Inferior parietal cortex (tissue), 1 donor: ENCODE measurements around the gene TNFAIP2.

Experiments used
- DNase-seq: peaks from one replicate; pipeline ENCODE4 v3.0.0-alpha.2; 2016; ENCODE audit errors: extremely low spot score

Gene TNFAIP2, protein sequence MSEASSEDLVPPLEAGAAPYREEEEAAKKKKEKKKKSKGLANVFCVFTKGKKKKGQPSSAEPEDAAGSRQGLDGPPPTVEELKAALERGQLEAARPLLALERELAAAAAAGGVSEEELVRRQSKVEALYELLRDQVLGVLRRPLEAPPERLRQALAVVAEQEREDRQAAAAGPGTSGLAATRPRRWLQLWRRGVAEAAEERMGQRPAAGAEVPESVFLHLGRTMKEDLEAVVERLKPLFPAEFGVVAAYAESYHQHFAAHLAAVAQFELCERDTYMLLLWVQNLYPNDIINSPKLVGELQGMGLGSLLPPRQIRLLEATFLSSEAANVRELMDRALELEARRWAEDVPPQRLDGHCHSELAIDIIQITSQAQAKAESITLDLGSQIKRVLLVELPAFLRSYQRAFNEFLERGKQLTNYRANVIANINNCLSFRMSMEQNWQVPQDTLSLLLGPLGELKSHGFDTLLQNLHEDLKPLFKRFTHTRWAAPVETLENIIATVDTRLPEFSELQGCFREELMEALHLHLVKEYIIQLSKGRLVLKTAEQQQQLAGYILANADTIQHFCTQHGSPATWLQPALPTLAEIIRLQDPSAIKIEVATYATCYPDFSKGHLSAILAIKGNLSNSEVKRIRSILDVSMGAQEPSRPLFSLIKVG

GRCh38 chr14:103122947-103123633 is at the start of gene TNFAIP2:
TSS of gene TNFAIP2 (plus strand) at chr14:103123461. CDS start at chr14:103126458, 2,997 bp downstream.
- no peak for DNase-seq

GRCh38 chr14:103073876-103074728 is 49.2 kb upstream of the TNFAIP2 start:
- DNase-seq: no peak

- DNase-seq: no peak
These were observed 48.4 kb upstream of the TNFAIP2 start for GRCh38 chr14:103074729-103075367.

- peak; percentile 76 for DNase-seq
These were observed 44.9 kb upstream of the TNFAIP2 start for GRCh38 chr14:103078420-103078749.

- DNase-seq: no peak
These were observed 44.2 kb upstream of the TNFAIP2 start for GRCh38 chr14:103078860-103079587.

GRCh38 chr14:103081951-103082350 is 41.3 kb upstream of the TNFAIP2 start:
- no peak for DNase-seq

- no peak for DNase-seq
These were observed 39.0 kb upstream of the TNFAIP2 start, which contains the start of gene LBHD2 for GRCh38 chr14:103084021-103084919. TSS of gene LBHD2 (plus strand) at chr14:103084210. CDS start at chr14:103086013, 1,803 bp downstream.

- DNase-seq: no peak
These were observed 37.9 kb upstream of the TNFAIP2 start for GRCh38 chr14:103085106-103086091.

DNA sequence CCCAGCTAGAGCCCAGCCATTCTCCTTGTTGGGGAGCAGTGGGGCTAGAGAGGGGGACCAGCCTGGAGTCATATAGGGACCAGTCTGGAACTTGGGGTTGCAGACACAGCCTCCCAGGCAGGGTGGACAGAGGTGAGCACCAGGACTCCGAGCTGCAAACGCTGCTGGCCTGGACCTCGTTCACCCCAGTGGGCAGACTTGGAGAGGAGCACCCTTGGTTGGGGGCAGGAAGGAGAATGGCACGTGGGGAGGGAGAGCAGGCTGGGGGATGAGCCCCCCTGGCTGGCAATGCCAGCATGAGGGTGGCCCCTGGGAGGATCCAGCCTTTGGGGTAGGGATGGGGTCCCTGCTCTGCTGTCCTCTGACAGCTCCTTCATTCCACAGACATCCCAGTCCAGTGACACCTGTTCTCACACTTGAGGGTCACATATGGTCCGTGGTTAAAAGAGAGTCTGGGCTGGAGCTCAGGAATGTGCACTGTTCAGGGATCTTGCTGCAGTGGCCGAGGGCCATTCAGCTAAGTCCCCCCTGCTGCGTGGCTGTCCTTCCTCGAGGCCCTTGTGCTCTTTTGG is 36.4 kb upstream of the TNFAIP2 start:
- no peak for DNase-seq

- no peak for DNase-seq
These were observed 35.9 kb upstream of the TNFAIP2 start for GRCh38 chr14:103087343-103087835.

- DNase-seq: no peak
These were observed 34.3 kb upstream of the TNFAIP2 start for GRCh38 chr14:103088921-103089320.

DNA sequence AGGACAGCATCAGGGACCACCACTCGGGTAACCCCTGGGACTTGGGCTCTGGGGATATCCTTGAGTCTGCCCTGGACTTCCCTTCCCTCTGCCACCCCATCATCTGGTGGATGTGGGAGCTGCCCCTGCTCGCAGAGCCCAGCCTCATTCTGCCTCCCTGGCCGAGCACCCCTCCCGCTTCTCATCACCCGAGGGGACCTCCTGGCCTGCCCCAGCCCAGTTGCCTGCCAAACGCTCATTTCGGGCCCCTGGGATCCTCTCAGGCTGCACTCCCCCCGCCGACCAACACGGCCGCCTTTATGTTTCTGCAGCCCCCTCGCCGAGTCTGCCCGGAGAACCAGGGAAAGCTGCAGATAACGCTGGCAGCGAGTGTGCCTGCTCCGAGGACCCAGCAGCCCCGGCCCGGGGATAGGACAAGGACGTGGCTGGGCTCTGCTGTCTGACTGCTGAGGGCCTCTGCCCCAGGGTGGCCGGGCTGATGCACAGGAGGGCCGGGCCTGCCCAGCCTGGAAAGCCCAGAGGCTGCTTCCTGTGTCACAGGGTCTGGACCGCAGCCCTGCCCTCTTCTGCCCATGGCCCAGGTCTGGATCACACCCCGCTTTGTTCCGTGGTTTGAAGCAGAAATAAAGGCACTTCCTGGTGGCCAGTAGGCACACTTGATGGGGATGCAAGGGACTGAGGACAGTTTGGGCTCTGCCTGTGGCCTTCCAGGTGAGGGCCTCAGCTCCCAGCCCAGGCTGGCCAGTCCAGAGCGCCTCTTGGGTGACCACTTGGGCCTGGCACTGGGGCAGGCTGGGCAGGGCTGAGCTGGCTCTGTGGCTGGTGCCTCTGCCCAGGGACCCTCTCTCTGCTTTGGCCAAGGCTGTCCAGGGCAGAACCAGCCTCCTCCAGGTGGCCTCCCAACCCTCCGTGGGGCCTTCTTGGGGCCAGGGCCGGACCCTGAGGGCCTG is 33.6 kb upstream of the TNFAIP2 start:
- no peak for DNase-seq

DNA sequence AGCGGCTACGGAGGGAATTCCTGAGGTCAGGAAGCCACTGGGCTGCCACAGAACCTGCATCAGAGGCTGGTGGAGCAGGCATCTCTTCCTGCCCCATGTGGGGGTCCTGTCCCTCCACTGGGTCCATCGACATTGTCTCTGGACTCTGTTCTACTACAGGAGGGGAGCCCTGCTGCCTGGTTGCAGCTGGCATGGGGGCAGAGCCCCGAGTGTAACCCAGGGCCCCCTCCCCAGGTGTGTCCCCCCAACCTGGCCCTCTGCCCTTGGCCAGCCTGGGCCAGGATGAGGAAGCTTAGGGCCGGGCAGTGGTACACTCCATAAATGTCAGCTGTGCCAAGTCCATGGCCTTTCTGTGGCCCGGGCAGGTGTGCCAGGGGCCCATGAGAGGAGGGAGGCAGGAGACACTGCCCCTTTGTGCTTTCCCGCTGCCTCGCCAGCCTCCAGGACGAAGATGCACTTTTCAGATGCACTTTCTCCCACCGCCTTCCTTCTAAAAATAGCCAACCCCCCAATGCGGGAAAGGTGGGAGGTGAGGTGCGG is 32.7 kb upstream of the TNFAIP2 start:
- no peak for DNase-seq

DNA sequence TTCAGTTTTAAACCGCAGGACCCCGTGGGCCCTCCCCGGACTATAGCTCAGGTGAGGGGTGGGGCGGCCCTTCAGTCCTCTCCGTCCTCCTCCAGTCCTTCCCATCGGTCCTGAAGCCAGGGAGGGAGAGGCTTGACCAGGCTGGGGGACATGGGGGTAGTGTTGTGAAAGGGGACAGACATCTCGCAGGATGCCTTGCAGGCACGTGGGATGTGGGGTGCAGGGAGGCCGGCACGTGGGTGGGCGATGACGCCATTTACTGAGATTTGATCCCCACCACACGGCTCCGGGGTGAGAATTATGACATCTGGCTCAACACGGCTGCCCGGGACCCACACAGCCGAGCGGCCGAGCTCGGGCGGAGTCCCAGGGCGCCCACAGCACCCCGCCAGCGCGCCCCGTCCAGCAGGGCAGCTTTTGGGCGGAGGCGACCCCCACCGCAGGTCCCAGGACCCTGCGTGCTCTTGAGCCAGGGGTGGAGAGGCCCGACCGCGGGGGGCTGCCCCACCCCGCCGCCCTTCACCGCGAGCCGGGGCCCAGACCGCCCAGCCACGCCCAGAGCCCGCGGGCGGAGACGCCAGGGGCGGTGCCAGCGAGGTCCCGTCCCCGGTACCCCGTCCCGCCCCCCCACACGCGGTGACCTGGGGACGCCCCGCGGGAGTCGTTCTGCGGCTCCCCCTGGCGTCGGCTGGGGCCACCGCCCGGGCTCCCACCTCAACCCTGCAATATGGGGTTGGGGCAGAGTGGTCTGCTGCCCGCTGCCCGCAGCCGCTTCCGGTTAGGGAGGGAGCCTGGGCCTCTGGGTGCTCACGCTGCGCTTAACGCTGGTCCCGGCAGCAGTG is 32.0 kb upstream of the TNFAIP2 start:
- DNase-seq: no peak

- DNase-seq: no peak
These were observed 31.4 kb upstream of the TNFAIP2 start for GRCh38 chr14:103091883-103092222.
